HG03432 (cell line): ENCODE measurements around the gene NDUFS8.

Experiments used
- ATAC-seq: cut with Tn5 transposase; IDR thresholded peaks from one replicate; pipeline ENCODE4 v1.9.1; 2021; ENCODE audit warnings: mild to moderate bottlenecking, moderate library complexity; ENCODE audit not compliant: unreplicated experiment

Gene NDUFS8

DNA sequence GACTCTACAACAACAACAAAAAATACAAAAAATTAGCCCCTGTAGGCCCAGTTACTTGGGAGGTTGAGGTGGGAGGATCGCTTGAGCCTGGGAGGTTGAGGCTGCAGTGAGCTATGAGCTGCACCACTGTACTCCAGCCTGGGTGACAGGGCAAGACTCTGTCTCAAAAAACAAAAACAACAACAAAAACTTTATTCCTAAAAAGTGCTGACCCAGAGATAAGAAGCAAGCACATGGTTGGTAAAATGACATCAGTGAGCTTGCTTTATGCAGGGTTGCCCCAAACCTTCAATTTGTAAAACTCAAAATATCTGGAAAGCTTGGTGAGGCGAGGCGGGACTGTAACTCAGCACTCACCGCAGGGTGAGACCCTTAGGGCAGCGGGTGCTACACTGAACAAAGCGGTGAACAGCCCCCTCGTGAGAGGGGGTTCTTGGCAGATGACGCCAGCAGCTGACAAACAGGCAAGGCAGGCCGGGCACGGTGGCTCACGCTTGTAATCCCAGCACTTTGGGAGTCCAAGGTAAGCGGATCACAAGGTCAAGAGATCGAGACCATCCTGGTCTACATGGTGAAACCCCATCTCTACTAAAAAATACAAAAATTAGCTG lies 4.9 kb downstream of the NDUFS8 start:
- ATAC-seq, result no peak

DNA sequence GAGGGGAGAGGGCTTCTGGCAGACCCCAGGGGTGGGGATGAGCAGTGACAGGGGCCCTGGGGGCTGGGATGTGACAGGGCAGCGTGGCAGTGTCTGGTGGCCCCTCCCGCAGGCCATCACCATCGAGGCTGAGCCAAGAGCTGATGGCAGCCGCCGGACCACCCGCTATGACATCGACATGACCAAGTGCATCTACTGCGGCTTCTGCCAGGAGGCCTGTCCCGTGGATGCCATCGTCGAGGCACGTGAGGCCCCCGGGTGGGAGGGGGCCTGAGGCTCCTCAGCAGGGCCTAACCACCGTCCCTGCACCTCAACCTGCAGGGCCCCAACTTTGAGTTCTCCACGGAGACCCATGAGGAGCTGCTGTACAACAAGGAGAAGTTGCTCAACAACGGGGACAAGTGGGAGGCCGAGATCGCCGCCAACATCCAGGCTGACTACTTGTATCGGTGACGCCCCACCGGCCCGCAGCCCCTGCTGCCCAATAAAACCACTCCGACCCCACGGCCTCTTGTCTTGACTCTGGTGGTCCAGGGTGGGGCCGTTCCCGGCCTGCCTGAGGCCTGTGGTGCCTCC lies 5.7 kb downstream of the NDUFS8 start:
- ATAC-seq, result no peak

DNA sequence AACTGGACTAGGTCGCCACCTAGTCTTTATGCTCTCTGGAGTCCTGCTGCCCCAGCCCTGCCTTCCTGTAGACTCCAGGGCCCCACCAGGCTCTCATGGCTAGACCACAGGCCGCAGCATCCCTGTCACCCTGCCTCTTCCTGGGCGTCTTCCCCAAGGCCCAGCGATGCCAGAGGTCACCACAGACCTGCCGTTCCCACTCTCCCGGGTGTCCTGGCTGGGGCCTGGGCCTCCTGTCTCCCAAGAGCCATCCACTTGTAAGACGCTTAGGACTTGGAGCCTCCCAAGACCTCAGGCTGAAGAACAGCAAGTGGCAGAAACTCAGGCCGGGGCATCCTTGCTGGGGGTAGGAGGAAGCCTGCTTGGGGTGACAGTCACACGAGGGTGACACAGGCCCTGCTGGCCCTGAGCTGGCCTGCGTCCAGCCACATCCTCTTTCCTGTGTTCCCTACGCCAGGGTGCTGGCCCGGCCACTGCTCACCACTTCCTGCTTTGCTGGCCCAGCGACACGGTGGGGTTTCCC lies 6.3 kb downstream of the NDUFS8 start:
- no peak for ATAC-seq

DNA sequence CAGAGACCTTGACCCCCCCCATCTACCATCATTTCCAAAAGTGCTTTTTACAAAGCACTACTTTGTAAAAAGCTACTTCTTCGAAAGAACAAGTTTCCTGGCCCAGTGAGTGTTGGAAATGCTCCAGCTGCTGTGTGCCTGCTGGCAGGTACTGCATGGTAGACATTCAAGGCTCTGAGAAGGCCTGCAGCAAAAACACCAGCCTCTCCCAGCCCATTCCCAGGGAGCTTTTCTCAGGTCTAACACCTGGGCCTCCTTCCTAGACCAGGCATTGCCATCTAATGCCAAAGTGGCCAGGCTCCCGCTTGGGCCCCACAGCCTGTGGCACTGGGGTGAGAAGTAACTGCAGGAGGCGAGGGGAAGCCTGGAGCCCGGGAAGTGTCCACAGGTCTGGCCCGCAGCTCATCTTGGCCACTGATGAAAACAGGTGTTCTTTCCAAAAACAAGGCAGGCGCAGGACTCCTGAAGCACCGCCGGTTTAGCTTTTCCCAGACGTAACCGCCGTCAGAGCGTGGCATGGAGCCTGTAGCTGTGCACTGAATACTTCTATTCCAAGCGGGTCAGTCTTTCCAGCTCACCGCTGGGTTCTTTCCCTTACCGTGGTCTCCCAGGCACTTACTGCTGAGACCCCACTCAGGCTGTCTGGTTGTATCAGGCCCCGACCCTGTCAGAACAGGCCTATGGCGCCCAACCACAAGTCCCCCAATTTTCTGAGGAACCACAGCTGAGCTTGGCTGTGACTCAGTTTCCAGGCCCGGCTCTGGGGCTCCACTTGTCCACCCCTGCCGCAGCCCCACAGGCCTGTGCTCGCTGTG lies 7.1 kb downstream of the NDUFS8 start:
- no peak for ATAC-seq

GRCh38 chr11:68038226-68038717 lies 7.8 kb downstream of the NDUFS8 start:
- ATAC-seq, result peak; percentile 1

DNA sequence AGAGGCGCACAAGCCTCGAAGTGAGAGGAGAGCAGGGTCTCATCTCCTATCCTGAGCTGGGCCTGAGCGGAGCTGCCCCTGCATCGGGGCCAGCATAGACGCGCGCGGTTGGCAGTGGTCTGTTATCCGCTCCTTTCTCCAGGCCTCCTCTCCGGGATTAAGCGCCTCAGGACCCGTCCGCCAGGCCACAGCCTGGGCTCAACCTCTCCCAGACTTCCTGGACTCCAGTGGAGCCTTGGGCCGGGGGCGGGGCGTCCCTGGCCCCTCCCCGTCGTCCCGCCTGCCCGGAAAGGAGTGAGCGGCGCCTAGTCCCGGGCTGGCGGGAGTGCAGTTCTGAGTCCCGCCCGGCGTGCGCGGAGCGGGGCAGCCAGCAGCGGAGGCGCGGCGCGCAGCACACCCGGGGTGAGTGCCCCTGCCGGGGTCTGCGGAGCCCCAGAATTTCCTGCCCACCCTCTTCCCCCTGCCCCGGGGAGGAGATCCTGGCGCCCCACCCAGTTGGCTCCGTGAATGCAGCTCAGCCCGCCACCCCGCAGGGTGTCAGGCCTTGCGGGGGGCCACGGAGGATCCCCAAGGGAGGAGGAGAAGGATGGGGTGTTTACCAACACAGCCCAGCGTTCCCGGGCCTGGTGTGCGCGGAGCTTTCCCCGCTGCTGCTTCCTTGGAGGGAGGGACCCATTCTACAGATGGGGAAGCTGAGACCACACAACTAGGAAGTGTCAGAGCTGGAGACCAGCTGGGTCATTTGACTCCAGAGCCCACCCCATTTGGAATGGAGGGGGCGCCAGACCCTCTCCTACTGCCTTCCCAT lies 8.4 kb downstream of the NDUFS8 start, which contains the start of gene TCIRG1:
Gene TCIRG1 (plus strand): TSS at position 308 of the 808 bp plus-strand sequence. CDS start 2,247 bp downstream, outside the sequence.
- ATAC-seq, result peak; percentile 27

- no peak for ATAC-seq
These were observed 9.1 kb downstream of the NDUFS8 start for GRCh38 chr11:68039526-68040086.

- peak; percentile 59 for ATAC-seq
These were observed 9.8 kb downstream of the NDUFS8 start for GRCh38 chr11:68040101-68040956.

DNA sequence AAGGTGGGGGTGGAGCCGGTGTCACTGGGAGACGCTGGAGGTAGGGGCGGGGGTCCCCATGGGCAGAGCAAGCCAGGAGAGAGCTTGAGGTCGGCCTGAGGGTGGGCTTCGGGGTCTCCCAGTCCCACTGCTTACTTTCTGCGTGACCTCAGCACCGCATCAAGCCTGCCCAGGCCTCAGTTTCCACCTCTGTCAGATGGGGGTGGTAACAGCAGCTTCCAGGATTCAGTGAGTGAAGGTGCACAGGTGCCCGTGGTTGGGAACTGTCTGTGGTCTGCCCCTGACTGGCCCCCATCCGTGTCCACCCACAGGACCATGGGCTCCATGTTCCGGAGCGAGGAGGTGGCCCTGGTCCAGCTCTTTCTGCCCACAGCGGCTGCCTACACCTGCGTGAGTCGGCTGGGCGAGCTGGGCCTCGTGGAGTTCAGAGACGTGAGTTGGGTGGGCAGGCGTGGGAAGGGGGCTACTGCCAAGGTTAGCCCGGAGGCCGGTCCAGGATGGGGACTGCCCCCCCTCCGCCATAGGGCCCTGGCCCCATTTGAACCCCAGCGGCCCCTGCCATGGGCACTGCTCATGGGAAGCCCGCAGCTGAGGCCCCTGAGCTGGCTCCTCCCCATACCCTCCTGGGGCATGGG lies 10.6 kb downstream of the NDUFS8 start:
- ATAC-seq, result no peak

DNA sequence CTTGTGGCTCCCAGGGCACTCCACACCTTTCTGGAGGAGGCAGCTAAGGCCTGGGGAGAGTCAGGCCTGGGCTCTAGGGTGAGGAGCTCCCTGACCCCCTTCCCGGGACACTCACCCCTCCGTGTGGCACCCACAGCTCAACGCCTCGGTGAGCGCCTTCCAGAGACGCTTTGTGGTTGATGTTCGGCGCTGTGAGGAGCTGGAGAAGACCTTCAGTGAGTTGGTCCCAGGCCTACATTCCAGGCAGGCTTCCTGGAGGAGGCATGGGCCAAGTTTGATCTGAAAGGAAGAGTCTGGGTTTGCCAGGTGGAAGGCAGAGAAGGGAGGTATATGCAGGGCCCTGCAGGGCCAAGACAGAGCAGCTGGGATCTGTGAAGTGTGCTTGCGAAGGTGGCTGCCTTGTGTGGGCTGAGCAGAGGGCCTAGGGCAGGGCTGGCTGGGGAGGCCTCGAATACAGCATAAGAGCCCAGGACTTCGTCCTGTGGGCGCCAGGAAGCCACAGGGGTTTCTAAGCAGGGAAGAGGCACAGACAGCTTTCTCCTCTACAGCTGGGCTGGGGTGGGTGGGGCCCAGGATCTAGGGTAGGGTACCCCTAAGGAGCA lies 11.2 kb downstream of the NDUFS8 start:
- ATAC-seq, result no peak

DNA sequence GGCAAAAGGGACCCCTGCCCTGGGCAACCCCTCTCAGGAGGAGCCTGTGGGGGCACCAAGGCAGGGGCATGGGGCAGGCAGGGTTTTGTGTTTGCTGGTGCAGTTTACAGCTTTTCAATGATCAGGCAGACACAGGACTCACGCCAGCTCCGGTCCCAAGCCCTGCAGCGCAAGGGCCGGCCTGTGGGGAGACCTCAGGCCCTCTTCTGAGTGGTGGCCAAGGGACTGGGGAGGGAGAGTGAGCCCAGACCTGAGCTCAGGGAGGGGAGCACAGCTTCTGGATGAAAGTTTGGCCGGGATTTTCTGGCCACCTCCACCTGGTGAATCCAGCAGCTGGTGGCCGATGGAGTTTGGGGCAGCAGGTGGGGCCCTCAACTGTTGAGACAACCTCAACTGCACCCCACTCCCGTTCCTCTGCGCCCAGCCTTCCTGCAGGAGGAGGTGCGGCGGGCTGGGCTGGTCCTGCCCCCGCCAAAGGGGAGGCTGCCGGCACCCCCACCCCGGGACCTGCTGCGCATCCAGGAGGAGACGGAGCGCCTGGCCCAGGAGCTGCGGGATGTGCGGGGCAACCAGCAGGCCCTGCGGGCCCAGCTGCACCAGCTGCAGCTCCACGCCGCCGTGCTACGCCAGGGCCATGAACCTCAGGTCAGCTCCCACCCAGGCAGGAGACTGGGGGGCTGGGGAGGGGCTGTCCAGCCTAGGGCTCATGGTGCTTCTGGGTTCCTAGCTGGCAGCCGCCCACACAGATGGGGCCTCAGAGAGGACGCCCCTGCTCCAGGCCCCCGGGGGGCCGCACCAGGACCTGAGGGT lies 11.9 kb downstream of the NDUFS8 start:
- no peak for ATAC-seq

GRCh38 chr11:68043029-68043348 lies 12.5 kb downstream of the NDUFS8 start:
- no peak for ATAC-seq

DNA sequence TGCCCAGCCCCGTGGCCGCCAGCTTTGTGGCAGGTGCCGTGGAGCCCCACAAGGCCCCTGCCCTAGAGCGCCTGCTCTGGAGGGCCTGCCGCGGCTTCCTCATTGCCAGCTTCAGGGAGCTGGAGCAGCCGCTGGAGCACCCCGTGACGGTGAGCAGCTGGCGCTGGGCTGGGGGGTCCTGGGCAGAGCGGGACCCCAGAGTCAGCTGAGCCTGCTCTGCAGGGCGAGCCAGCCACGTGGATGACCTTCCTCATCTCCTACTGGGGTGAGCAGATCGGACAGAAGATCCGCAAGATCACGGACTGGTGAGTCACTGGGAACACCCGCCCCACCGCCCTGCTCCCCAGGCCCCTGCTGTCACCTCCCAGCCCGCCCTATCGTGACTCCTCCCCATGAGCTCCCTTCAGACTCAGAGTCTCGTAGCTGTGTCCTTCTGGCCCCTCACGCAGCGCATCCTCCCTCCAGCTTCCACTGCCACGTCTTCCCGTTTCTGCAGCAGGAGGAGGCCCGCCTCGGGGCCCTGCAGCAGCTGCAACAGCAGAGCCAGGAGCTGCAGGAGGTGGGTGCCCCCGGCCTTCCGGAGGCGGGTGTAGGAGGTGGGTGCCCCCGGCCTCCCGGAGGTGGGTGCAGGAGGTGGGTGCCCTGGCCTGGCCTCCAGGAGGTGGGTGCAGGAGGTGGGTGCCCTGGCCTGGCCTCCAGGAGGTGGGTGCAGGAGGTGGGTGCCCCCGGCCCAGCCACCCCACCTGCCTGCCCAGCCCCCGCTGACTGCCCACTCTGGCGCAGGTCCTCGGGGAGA lies 13.1 kb downstream of the NDUFS8 start:
- no peak for ATAC-seq

GRCh38 chr11:68044145-68044813 lies 13.8 kb downstream of the NDUFS8 start:
- ATAC-seq, result no peak

DNA sequence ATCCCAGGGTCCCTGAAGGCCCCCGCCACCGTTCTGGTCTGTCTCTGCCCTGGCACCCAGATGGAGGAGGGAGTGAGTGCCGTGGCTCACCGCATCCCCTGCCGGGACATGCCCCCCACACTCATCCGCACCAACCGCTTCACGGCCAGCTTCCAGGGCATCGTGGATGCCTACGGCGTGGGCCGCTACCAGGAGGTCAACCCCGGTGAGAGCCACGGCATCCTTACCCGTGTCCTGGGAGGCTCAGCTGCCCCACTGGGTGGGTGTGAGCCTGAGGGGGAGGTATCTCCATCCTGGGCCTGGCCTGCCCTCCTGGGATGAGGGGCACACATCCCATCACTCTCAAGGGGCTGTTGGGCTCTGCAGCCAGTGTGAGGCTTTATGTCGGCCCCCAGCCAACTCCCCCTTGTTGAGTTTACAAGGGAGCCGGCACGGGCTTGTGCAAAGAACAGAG lies 14.4 kb downstream of the NDUFS8 start:
- no peak for ATAC-seq

DNA sequence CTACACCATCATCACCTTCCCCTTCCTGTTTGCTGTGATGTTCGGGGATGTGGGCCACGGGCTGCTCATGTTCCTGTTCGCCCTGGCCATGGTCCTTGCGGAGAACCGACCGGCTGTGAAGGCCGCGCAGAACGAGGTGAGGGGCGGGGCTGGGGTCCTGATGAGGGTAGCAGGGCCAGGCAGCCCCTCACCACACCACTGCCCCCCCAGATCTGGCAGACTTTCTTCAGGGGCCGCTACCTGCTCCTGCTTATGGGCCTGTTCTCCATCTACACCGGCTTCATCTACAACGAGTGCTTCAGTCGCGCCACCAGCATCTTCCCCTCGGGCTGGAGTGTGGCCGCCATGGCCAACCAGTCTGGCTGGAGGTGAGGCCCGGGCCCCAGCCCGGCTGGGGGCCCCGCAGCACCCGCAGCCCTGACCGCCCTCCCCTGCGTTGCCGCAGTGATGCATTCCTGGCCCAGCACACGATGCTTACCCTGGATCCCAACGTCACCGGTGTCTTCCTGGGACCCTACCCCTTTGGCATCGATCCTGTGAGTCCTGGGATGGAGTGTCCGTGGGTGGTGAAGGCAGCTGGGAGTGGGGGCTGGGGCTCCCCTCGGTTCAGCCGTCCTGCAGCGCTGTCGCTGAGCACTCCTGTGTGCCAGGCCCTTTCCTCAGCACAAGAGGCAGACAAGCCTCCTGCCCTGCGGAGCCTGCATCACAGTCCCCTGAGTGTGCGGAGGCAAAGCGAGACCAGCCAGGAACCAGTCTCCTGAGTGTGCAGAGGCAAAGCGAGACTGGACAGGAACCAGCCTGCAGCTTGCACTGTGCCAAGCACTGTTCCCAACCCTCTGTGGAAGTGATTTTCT lies 17.2 kb downstream of the NDUFS8 start:
- ATAC-seq, result no peak
